Activated CD8-positive, alpha-beta memory T cell treated with anti-CD3 and anti-CD28 coated beads for 4 hours (primary cell): ENCODE data around the gene DSCAM.

ENCODE experiments used
- DNase-seq, 2 donors: peaks; one replicate each; pipeline ENCODE4 v3.0.0-alpha.2; 2020; ENCODE audit warnings: low read depth in 2 of 2

The DSCAM gene

GRCh38 chr21:40179166-40179565, 667.8 kb downstream of the DSCAM start:
- no peak for DNase-seq

GRCh38 chr21:40178726-40179125, 668.2 kb downstream of the DSCAM start:
- DNase-seq: no peak

GRCh38 chr21:40177979-40178378, 669.0 kb downstream of the DSCAM start:
- no peak for DNase-seq

GRCh38 chr21:40176724-40177123, 670.2 kb downstream of the DSCAM start:
- DNase-seq: no peak

GRCh38 chr21:40173816-40174215, 673.1 kb downstream of the DSCAM start:
- no peak for DNase-seq

- DNase-seq: no peak
These were observed 677.0 kb downstream of the DSCAM start for GRCh38 chr21:40169971-40170370.

GRCh38 chr21:40166291-40166843, 680.6 kb downstream of the DSCAM start:
- DNase-seq: no peak

- DNase-seq: no peak
These were observed 681.2 kb downstream of the DSCAM start for GRCh38 chr21:40165773-40166070.

GRCh38 chr21:40164905-40165772, 681.8 kb downstream of the DSCAM start:
- DNase-seq: no peak

- no peak for DNase-seq
These were observed 684.9 kb downstream of the DSCAM start for GRCh38 chr21:40162075-40162474.

- DNase-seq: no peak
These were observed 686.0 kb downstream of the DSCAM start for GRCh38 chr21:40160911-40161310.

GRCh38 chr21:40158366-40158765, 688.6 kb downstream of the DSCAM start:
- no peak for DNase-seq

GRCh38 chr21:40155563-40155962, 691.4 kb downstream of the DSCAM start:
- no peak for DNase-seq

GRCh38 chr21:40153351-40153750, 693.6 kb downstream of the DSCAM start:
- DNase-seq: no peak

- DNase-seq: no peak
These were observed 694.5 kb downstream of the DSCAM start for GRCh38 chr21:40152476-40152875.

GRCh38 chr21:40151611-40152010, 695.3 kb downstream of the DSCAM start:
- DNase-seq: no peak

- no peak for DNase-seq
These were observed 700.6 kb downstream of the DSCAM start for GRCh38 chr21:40146216-40146837.

- DNase-seq: peak in 1 of 2 donors; percentile 7
These were observed 703.0 kb downstream of the DSCAM start for GRCh38 chr21:40143822-40144525.

GRCh38 chr21:40141621-40142020, 705.3 kb downstream of the DSCAM start:
- DNase-seq: no peak

GRCh38 chr21:40140675-40141074, 706.3 kb downstream of the DSCAM start:
- no peak for DNase-seq

GRCh38 chr21:40139636-40140035, 707.3 kb downstream of the DSCAM start:
- DNase-seq: no peak

- DNase-seq: no peak
These were observed 710.4 kb downstream of the DSCAM start for GRCh38 chr21:40136571-40136970.
